Gastrocnemius medialis (tissue), 4 donors: ENCODE data around the gene SERPINB13.

Source experiments
- CTCF ChIP-seq, 5 experiments: fragments of 450-650 bp in 3 of 5; fragments of 200-600 bp in 2 of 5; sonication (generic) in 2 of 5; IDR thresholded peaks in 4 of 5; conservative IDR thresholded peaks in 1 of 5; 1 replicate in 4 of 5; 2 replicates in 1 of 5; pipeline ENCODE4 v1.5.1; 2016 to 2019; ENCODE audit warnings: antibody characterized with exemption in 5 of 5, mild to moderate bottlenecking in 3 of 5, moderate library complexity in 3 of 5
- POLR2A ChIP-seq, 2 donors: fragments of 450-650 bp; IDR thresholded peaks; one replicate each; pipeline ENCODE4 v1.6.1; 2017; ENCODE audit warnings: antibody characterized with exemption in 2 of 2, mild to moderate bottlenecking in 2 of 2, moderate library complexity in 2 of 2

DNA sequence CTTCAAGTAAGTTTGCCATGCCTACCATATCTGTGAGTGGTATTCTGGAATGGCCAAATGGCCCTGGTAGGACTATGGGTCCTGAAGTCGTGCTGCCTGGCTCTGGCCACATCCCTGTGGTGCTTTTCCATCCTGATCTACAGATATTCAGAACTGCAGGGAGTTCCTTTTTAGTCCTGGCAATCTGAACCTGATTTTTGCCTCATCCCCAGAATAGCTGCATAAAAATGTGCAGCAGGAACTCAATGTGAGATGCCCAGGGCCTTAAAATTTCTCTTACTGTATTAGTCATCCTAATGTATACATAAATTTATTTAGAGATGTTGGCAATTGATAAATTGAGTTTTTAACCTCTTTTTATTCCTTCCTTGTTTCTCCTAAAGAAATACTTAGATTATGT is 5.3 kb downstream of the SERPINB13 start:
- no peak for TF ChIP-seq CTCF (IDR thresholded peaks at IDR 0.05 in 4 of 5, conservative IDR thresholded peaks at IDR 0.05 in 1 of 5)
- no peak for TF ChIP-seq POLR2A (IDR thresholded peaks at IDR 0.05)
